H1 (cell line): ENCODE measurements around the gene MUC13. TPM values are rescaled to one million over a fixed set of nuclear protein-coding genes. Genes with fewer than 3 reads are reported as not detected.

ENCODE experiments used
- CREB1 ChIP-seq: IDR thresholded peaks from 2 replicates; pipeline ENCODE4 v1.6.1; 2012; ENCODE audit warnings: inconsistent platforms
- EGR1 ChIP-seq: IDR thresholded peaks from 2 replicates; pipeline ENCODE4 v1.6.1; 2011; ENCODE audit warnings: low read depth, low read length, borderline replicate concordance
- RAD21 ChIP-seq, 2 experiments: IDR thresholded peaks in 1 of 2; conservative IDR thresholded peaks in 1 of 2; 2 replicates each; pipeline ENCODE4 v1.6.1; 2011; ENCODE audit warnings: low read depth in 2 of 2, low read length in 2 of 2, improper control_type of control experiment in 1 of 2, inconsistent platforms in 1 of 2, mild to moderate bottlenecking in 1 of 2, moderate library complexity in 1 of 2
- SIN3A ChIP-seq, 2 experiments: IDR thresholded peaks in 1 of 2; conservative IDR thresholded peaks in 1 of 2; 2 replicates each; pipeline ENCODE4 v1.6.1; 2011 to 2012; ENCODE audit warnings: low read length in 2 of 2, improper control_type of control experiment in 1 of 2, low read depth in 1 of 2, mild to moderate bottlenecking in 1 of 2
- ZNF274 ChIP-seq: IDR thresholded peaks from 2 replicates; pipeline ENCODE4 v1.7.0; 2012; ENCODE audit warnings: low read length, borderline replicate concordance; ENCODE audit errors: extremely low read depth
- polyA plus RNA-seq, 7 experiments: library from polyadenylated mRNA; depleted of rRNA in 3 of 7; stranded (reverse) in 5 of 7; unstranded in 2 of 7; fragments of >200 nt in 5 of 7; fragments of 200-250 nt in 2 of 7; gene quantifications; 1 replicate in 5 of 7; 2 replicates in 1 of 7; 4 replicates in 1 of 7; pipeline versions ENCODE4 v1.2.1 to v1.2.3, GENCODE V29; 2011 to 2013; ENCODE audit warnings: missing spikeins in 2 of 7, mixed read lengths in 2 of 7
- total RNA-seq: library from RNA; stranded (reverse); fragmentation: NEBNext Ultra II Directional; extraction: Animal tissue kit (Norgen Biotek cat#: 25700); gene quantifications from 2 replicates; pipeline ENCODE4 v1.2.1, GENCODE V29; 2021

Gene MUC13
- total and polyA plus RNA-seq, 2 of the 8 experiments (the other 6 are each of a cell fraction or from before 2014, with no cell fraction given) = not detected

DNA sequence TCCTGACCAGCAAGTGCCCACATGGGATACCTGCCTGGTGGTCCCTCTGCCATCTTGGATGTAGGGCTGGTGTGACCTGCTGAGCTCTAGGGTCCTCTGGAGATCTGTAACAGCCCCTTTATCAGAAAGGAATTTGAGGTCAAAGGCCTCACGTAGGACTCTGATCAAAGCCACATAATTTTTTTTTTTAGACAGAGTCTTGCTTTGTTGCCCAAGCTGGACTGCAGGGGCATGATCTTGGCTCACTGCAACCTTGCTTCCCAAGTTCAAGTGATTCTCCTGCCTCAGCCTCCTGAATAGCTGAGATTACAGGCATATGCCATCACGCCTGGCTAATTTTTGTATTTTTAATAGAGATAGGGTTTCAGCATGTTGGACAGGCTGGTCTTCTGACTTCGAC is 56.9 kb downstream of the MUC13 start (continued):
- TF ChIP-seq SIN3A (conservative IDR thresholded peaks at IDR 0.05 in 1 of 2, IDR thresholded peaks at IDR 0.05 in 1 of 2; ENCODE audit: low read depth in 1 of 2, low read length in 2 of 2) = no peak
- TF ChIP-seq RAD21 (IDR thresholded peaks at IDR 0.05 in 1 of 2, conservative IDR thresholded peaks at IDR 0.05 in 1 of 2; ENCODE audit: low read depth in 2 of 2, low read length in 2 of 2) = no peak
- TF ChIP-seq EGR1 = no peak
- TF ChIP-seq CREB1 = no peak
- no peak for TF ChIP-seq ZNF274
